LNCaP clone FGC (cell line): ENCODE data around the gene GJB2.

Experiments
- DNase-seq: peaks from one replicate; pipeline ENCODE4 v3.0.0-alpha.2; 2011; ENCODE audit warnings: low read depth
- H3K4me3 ChIP-seq: 2 replicates; pipeline ENCODE4 v1.5.1; 2011; ENCODE audit warnings: mild to moderate bottlenecking, low read depth, low read length, control low read depth
- CTCF ChIP-seq: IDR thresholded peaks from 2 replicates; pipeline ENCODE4 v1.5.1; 2012; ENCODE audit warnings: mild to moderate bottlenecking; ENCODE audit not compliant: control insufficient read depth, insufficient read depth; ENCODE audit errors: extremely low read depth

The GJB2 gene

GRCh38 chr13:20186771-20187170, 6.0 kb downstream of the GJB2 start:
- DNase-seq = no peak
- no peak for TF ChIP-seq CTCF
- H3K4me3 ChIP-seq = no peak overlapping the region

DNA sequence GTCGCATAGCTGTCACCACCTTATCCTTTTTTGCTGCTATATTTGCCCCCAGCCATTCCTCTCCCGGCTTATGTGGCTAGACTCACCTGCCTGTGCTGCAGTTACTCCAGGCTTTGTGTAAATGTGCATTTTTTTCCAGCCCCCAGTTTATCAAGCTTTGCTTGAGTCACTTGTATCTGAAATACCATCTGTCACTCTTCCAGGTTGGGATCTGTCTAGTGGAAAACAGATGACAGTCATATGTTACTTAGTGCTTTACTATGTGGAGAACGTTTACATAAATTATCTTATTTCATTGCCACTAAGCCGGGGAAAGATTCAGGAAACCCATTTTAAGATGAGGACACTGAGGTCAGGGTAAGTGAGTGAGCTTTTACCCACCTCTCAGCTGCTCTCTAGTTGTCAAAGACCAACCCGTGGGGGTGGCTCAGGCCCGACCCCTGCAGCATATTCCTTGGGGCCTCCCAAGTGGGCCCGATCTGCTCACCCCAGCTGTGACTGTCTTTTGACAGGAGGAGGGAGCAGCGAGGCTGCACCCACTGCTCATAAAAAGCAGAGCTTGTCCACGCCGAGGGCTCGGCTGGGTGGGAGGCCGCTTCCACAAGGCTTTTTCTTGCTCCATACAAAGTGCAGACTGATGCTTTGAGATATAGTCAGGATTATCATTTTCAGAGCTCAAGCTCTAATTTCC, 7.2 kb downstream of the GJB2 start:
- H3K4me3 ChIP-seq = no peak overlapping the region
- no peak for TF ChIP-seq CTCF

GRCh38 chr13:20182231-20182846, 10.4 kb downstream of the GJB2 start:
- TF ChIP-seq CTCF = peak; percentile 78
- no peak for DNase-seq
- no peak overlapping the region for H3K4me3 ChIP-seq

More for the DNA sequence above, 7.2 kb downstream of the GJB2 start:
- DNase-seq = no peak

GRCh38 chr13:20181188-20181587, 11.6 kb downstream of the GJB2 start:
- H3K4me3 ChIP-seq = no peak overlapping the region
- TF ChIP-seq CTCF = no peak
- no peak for DNase-seq

DNA sequence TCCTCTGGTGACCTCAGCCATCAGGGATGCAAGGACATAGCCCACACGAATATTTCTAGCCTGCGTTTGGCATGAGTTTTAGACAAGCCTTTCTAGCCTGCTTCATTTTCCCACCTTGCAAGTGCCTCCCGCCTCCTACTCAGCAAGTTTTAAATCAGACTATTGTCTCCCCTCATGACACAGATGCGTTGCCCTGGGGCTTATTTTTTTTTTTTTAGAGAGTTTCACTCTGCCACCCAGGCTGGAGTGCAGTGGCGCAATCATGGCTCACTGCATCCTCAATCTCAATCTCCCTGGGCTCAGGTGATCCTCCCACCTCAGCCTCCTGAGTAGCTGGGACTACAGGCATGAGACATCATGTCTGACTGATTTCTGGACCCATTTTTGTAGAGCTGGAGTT, 14.6 kb downstream of the GJB2 start:
- H3K4me3 ChIP-seq = no peak overlapping the region
- TF ChIP-seq CTCF = no peak
- no peak for DNase-seq

DNA sequence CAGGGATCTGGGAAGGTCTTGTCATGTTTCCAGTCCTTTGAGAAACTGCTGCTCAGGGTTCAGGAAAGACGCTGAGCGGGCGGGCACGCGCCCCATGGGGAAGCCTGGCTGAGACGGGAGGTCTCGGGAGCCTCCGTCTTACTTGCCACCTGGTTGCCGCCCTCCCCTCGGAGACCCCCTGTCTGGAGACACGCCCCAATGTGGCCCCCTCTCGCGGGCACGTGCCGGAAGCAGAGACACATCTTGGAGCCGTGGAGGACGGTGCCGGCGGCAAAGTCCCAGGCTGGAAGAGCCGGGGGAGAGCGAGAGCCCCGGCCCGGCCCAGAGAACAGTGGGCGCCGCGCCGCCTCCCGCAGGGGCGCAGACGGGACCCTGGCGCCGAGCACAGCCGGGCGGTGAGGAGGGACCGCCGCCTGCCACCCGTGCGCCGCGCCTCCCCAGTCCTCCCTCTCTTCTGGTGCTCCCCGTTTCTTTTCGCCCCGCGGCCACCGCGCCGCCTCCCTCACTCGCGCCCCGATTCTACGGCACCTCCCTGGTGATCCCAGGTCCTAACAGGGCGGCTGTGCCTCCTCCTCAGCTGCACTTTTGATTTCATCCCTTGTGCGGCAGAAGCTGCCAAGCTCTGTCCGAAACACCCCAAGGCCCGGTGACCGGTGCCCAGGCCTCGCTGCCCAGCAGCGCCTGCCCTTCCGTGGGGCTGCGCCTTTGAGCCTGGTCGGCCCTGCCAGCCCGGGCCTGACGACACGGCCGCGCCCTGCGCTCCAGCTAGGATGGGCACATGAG, 15.5 kb downstream of the GJB2 start:
- H3K4me3 ChIP-seq = no peak overlapping the region
- no peak for DNase-seq
- no peak for TF ChIP-seq CTCF
